HTERT RPE-1 (cell line): ENCODE results near the gene ATOX1.

Experiments
- in situ Hi-C: fragments of 300-500 bp; cut with MboI; formaldehyde crosslinking; loops from 4 replicates; pipeline ENCODE4 v1.14.3; 2020; ENCODE audit warnings: low sequenced_read_pairs

ATOX1 gene

GRCh38 chr5:151770383-151771258, 12.2 kb upstream of the ATOX1 start:
- in situ Hi-C loops, result no loop called here

- in situ Hi-C loops, result no loop called here
Observed at GRCh38 chr5:151766975-151767374, 8.5 kb upstream of the ATOX1 start.

- in situ Hi-C loops, result no loop called here
Observed at GRCh38 chr5:151764801-151765200, 6.4 kb upstream of the ATOX1 start.

- in situ Hi-C loops, result no loop called here
Observed at GRCh38 chr5:151758141-151758429, 346 bp downstream of the ATOX1 start.

- in situ Hi-C loops, result no loop called here
Observed at GRCh38 chr5:151757233-151758140, 944 bp downstream of the ATOX1 start.

- in situ Hi-C loops, result no loop called here
Observed at GRCh38 chr5:151755383-151755782, 3.0 kb downstream of the ATOX1 start.

- in situ Hi-C loops, result no loop called here
Observed at GRCh38 chr5:151751593-151751992, 6.8 kb downstream of the ATOX1 start.

GRCh38 chr5:151751091-151751490, 7.3 kb downstream of the ATOX1 start:
- in situ Hi-C loops, result no loop called here

- in situ Hi-C loops, result no loop called here
Observed at GRCh38 chr5:151750121-151750520, 8.3 kb downstream of the ATOX1 start.

- in situ Hi-C loops, result no loop called here
Observed at GRCh38 chr5:151745071-151745705, 13.2 kb downstream of the ATOX1 start.

- in situ Hi-C loops, result no loop called here
Observed at GRCh38 chr5:151743530-151743929, 14.9 kb downstream of the ATOX1 start.

GRCh38 chr5:151742870-151743294, 15.5 kb downstream of the ATOX1 start:
- in situ Hi-C loops, result no loop called here

- in situ Hi-C loops, result no loop called here
Observed at GRCh38 chr5:151741678-151742423, 16.6 kb downstream of the ATOX1 start.

GRCh38 chr5:151740958-151741373, 17.5 kb downstream of the ATOX1 start:
- in situ Hi-C loops, result no loop called here

- in situ Hi-C loops, result no loop called here
Observed at GRCh38 chr5:151740336-151740942, 18.0 kb downstream of the ATOX1 start.

- in situ Hi-C loops, result no loop called here
Observed at GRCh38 chr5:151739939-151740335, 18.5 kb downstream of the ATOX1 start.

- in situ Hi-C loops, result no loop called here
Observed at GRCh38 chr5:151739395-151739794, 19.0 kb downstream of the ATOX1 start.

GRCh38 chr5:151738125-151738848, 20.1 kb downstream of the ATOX1 start:
- in situ Hi-C loops, result no loop called here

- in situ Hi-C loops, result no loop called here
Observed at GRCh38 chr5:151737431-151737830, 21.0 kb downstream of the ATOX1 start.

- in situ Hi-C loops, result no loop called here
Observed at GRCh38 chr5:151735646-151736045, 22.8 kb downstream of the ATOX1 start.
